Fibroblast of peridontal ligament (primary cell): ENCODE data around the gene KIRREL3.
A peak's percentile ranks its signal among the peaks of the same experiment; 100 is the strongest.

Source experiments
- DNase-seq: peaks from one replicate; pipeline ENCODE4 v3.0.0-alpha.2; 2010; ENCODE audit errors: extremely low read depth

Gene KIRREL3

DNA sequence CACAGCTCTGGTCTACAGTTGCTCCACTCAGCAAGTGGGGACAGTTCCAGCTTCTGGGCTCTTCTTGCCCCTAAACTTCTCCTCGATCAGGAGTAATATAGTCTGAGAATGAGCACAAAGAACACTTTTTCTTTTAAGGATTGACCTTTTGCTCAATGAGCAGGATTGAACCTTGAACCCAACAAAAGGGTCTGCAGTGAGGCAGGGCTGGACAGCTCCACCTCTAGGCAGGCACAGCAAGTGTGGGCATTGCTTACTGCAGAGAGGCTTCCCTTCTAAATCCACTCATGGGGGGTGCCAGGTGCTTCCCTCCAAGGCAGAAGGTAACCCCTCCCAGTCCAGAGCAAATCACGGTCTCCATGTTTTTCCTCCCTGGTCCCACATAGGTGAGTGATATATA, 365.6 kb downstream of the KIRREL3 start:
- no peak for DNase-seq

- no peak for DNase-seq
Observed at GRCh38 chr11:126633330-126633729, 367.2 kb downstream of the KIRREL3 start.

GRCh38 chr11:126630893-126631798, 369.4 kb downstream of the KIRREL3 start:
- no peak for DNase-seq

DNA sequence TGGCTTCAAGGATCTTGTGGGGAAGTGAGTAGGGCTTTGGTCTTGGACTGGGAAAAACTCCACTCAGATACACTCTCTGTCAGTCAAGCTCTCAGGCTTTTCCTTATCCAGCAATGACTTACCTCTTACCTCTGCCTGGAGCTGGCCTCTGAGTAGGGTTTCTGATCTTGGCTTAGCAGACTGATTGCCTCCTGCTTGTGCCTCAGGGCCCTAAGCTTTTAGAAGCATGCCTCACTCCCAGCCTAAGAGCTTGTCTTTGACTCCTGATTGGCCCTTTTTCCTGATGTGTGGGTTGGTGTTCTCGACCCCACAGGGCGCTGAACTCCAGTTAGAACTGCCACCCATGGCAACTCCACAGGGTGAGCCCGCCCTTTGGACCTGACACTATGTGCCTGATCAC, 370.1 kb downstream of the KIRREL3 start:
- DNase-seq: no peak

GRCh38 chr11:126628790-126629621, 371.6 kb downstream of the KIRREL3 start:
- peak; percentile 77 for DNase-seq

GRCh38 chr11:126628450-126628789, 372.1 kb downstream of the KIRREL3 start:
- DNase-seq: no peak

- no peak for DNase-seq
Observed at GRCh38 chr11:126627421-126627820, 373.1 kb downstream of the KIRREL3 start.

DNA sequence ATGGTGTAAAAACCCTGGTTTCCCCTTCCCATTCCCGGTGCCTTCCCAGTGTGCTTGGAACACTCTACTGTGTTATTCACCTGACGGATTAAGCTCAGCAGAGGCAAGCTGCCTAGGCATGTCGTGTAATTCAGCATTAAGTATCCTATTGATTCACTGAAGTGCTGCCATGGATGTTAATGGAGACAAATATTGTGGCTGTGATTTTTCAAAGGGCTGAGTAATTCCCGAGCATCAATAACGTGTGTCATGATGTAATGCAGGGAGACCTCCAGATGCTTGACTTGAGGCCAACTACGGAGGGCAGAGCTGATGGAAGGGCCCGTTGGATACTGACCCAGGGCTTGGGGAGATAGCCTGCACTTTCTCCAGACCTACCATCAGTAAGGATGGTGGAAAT, 376.1 kb downstream of the KIRREL3 start:
- DNase-seq: no peak

DNA sequence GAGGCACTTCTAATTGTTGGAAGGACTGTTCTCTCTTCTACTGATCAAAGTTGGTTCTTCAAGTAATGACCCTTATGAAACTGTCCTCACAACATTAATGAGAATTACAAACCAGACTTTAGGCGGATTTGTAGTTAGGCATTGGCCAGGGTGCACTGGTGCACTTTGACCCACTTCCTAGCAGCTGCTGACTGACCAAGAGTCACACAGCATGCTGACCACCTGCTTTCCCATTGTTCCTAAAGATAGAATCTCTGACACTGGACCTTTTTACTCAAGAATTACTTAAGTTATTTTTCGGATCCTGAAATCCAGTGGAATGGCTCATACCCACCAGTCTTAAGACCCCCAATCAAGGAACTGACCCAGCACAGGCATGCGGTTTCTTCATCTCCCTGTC, 381.1 kb downstream of the KIRREL3 start:
- DNase-seq: no peak

GRCh38 chr11:126615845-126616244, 384.7 kb downstream of the KIRREL3 start:
- no peak for DNase-seq

- DNase-seq: no peak
Observed at GRCh38 chr11:126613272-126613671, 387.3 kb downstream of the KIRREL3 start.

DNA sequence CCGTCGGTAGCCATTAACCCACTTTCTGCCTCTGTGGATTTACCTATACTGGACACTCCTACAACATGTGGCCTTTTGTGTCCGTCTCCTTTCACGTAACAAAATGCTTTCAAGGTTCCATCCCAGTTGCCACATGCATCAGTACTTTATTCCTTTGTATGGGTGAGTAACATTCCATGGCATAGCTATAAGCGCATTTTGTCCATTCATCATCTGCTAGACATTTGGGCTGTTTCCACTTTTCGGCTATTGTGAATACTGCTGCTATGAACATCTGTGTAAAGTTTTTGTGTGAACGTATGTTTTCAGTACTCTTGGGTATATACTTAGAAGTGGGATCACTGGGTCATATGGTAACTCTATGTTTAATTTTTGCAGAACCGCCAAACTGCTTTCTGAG, 387.9 kb downstream of the KIRREL3 start:
- DNase-seq: no peak

GRCh38 chr11:126611438-126611837, 389.1 kb downstream of the KIRREL3 start:
- DNase-seq: no peak

DNA sequence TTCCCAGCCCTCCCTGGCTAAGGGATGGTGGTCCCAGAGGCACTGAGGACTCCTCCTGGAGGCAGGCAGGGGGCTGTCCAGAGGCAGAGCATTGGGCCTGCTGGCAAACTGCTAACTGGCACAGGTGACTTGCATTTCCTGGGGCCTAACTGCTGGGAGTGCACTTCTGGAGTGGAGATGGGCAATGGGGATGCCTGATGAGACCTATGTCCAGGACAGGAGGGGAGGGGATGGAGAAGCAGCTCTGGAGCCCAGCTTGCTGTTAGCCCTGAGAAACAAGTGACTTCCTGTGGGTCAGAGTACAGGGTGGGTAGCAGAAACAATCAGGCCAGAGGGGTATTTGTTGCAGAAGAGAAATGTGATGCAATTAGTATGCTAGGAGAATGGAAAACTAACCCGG, 391.9 kb downstream of the KIRREL3 start:
- DNase-seq: no peak

DNA sequence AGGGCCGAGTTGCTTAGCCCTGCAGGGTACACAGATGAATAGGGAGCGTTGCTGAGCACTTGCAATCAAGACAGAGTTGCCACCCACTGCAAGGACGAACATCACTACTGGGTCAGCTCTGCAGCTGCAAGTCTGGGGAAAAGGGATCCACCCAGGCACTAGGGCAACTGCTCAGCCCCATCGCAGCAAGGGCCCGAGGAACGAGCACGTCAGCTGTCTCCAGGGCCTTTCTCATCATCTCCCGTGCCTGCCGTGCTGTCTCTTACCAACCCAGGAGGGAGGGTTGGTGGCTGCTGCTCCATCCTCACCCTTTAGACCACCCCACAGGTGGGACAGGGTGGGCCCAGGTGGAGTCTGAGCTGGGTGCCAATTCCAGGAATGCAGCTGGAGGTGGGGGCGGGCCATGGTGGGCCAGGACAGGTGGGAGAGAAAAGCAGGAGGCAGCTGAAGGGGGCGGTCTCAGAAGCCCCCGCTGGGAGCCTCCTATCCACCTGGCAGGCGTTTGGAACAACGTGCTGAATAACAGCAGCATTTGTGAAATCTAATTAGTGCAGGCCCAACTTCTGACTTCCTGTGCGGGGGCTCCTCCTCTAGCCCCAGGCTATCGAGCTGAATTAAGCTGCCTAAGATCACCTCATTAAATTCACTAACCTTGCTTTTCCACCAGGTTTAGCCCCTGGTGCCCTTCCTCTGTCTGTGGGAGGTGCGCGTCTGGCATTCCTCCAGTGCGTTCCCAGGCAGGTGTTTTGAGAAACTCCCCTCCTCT, 392.6 kb downstream of the KIRREL3 start:
- DNase-seq: no peak

DNA sequence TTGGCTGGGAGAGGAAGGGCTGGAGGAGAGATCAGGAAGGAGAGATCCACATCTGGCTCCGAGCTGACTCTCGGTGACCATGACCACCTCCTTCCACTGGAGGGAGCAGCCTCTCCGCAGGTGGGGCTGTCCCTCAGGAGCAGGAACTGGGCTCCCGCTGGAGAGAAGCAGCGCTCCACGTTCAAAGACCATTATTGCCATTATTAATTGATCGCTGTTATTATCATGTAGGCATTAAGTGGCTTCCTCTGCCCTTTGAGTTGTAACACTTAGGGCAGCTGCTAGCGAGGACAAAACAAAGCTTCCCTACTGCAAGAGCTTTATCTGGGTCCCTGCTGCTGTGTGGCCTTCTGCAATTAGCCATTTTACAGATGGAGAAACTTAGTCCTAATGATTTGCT, 393.2 kb downstream of the KIRREL3 start:
- DNase-seq: peak; percentile 73

- no peak for DNase-seq
Observed at GRCh38 chr11:126606484-126606883, 394.1 kb downstream of the KIRREL3 start.

GRCh38 chr11:126604461-126604860, 396.1 kb downstream of the KIRREL3 start:
- DNase-seq: no peak

DNA sequence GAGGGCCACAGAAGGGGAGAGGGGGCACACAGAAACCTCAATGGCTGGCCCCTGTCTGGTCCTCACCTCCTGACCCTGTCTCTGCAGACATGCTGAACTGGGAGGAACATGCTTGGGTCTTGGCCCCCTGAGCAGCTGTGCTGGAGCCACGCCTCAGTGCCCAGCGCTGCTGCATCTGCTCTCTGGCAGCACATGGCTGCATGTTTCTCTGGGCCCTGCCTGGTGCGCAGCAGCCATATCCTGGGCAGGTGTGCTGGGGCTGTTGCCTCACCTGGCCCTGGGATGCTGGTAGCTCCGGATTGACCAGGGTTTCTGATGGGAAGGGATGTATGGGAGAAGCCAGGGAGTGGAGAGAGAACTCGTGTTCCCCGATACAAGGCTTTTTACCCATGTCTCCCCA, 397.1 kb downstream of the KIRREL3 start:
- DNase-seq: no peak

DNA sequence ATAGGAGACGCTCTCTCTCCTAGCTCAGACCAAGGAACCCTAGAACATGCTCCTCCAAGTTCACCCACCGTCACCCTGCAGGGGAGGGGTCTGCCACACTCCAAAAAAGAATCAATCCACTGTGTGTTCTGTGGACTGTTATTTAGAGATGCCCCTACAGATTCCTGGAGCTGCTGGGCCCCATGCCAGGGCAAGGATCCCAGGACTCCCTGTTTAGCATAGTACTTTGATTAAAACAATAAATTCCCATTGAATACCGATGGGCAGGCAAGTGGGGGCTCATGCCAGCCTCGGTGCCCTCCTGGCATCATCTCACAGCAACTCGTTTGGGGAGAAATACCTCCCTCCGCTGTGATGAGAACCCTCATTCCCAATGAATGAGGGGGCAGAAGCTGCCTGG, 397.6 kb downstream of the KIRREL3 start:
- DNase-seq: no peak

GRCh38 chr11:126602349-126602940, 398.1 kb downstream of the KIRREL3 start:
- DNase-seq: no peak
